Measurements from ENCODE around the gene TMEM163. TPM values are rescaled to one million over a fixed set of nuclear protein-coding genes. Genes with fewer than 3 reads are reported as not detected.

The TMEM163 gene
- total RNA-seq, 6 experiments from 2014 or later: 0.06 to 0.20 (median 0.07) TPM; not detected in 3

DNA sequence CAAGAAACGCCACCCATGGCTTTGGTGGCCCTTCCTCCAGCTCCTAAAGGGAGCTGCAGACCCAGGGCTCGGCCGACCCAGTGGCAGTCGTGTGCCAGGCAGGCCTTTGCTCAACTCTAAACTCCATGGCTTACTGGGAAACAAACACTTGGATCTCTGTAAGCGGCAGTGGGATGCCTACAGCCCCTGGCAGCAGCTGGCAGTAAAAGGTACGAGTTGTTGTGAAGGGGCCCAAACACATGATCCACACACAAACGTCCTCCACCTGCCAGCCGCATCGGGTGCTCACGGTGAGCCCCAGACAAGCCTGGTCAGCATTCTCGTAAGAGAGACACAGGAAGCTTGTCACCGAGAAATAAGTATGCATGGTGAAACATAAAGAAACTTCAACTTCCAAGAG, 250.0 kb downstream of the TMEM163 start:
- Histone ChIP-seq H3K36me3 (no peaks in the 10 kb centered on the region), H3K4me3 (no peak overlapping the region), H3K27ac (no peak overlapping the region), H3K4me1 (no peaks in the 10 kb centered on the region), H3K9me3 (no peaks in the 10 kb centered on the region), H3K27me3 (no peaks in the 10 kb centered on the region)
- TF ChIP-seq, protein P1, sequence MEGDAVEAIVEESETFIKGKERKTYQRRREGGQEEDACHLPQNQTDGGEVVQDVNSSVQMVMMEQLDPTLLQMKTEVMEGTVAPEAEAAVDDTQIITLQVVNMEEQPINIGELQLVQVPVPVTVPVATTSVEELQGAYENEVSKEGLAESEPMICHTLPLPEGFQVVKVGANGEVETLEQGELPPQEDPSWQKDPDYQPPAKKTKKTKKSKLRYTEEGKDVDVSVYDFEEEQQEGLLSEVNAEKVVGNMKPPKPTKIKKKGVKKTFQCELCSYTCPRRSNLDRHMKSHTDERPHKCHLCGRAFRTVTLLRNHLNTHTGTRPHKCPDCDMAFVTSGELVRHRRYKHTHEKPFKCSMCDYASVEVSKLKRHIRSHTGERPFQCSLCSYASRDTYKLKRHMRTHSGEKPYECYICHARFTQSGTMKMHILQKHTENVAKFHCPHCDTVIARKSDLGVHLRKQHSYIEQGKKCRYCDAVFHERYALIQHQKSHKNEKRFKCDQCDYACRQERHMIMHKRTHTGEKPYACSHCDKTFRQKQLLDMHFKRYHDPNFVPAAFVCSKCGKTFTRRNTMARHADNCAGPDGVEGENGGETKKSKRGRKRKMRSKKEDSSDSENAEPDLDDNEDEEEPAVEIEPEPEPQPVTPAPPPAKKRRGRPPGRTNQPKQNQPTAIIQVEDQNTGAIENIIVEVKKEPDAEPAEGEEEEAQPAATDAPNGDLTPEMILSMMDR (IDR thresholded peaks at IDR 0.05): no peak
- no peak for TF ChIP-seq POLR2A (IDR thresholded peaks at IDR 0.05)
- intact Hi-C loops (cut with DNase I): no loop called here
- WGBS (ENCODE audit: insufficient coverage, low coverage, low lambda C conversion rate, missing lambda C conversion rate): 72% methylated on average over 7 of the region's 12 CpGs
- ATAC-seq: no peak
- DNase-seq: no peak

DNA sequence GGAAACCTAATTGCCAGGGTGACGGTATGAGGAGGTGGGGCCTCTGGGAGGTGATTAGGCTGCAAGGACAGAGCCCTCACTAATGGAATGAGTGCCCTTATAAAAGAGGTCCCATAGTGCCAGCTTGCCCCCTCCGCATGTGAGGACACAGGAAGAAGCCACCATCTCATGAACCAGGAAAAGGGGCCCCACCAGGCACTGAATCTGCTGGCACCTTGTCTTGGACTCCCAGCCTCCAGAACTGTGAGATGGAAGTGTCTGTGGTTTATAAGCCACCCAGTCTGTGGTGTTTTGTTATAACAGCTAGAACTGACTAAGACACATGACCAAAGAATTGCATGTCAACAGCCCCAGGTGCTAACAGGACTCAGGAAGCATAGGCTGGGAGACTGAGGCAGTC, 250.6 kb downstream of the TMEM163 start:
- WGBS (ENCODE audit: insufficient coverage, low coverage, low lambda C conversion rate, missing lambda C conversion rate): 86% methylated on average over 1 of the region's 2 CpGs
- Histone ChIP-seq H3K9me3 (no peaks in the 10 kb centered on the region), H3K4me1 (no peaks in the 10 kb centered on the region), H3K4me3 (no peak overlapping the region), H3K36me3 (no peaks in the 10 kb centered on the region), H3K27ac (no peak overlapping the region), H3K27me3 (no peaks in the 10 kb centered on the region)
- TF ChIP-seq POLR2A (IDR thresholded peaks at IDR 0.05): no peak
- TF ChIP-seq, protein P1 (IDR thresholded peaks at IDR 0.05): no peak
- ATAC-seq (no peak), DNase-seq (no peak)
- intact Hi-C loops (cut with DNase I): no loop called here

DNA sequence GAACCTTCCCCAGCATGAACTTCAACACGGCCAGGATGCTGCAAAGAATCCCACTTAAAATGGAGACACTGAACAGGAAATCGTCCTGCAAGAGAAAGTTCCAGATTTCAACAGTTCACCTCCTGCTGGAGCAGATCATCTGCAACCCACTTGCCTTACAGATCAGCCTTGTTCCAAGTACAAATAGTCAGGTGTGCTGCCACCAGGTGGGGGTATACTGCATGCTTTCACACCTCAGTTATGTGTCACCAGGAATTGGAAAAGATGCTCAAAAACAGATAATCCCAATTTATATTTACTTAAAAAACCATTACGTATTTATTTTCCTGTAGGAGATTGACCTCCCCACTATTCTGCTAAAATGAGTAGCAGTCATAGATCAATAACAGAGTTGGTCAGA, 252.7 kb downstream of the TMEM163 start:
- intact Hi-C loops (cut with DNase I): no loop called here
- no peak for TF ChIP-seq POLR2A (IDR thresholded peaks at IDR 0.05)
- TF ChIP-seq, protein P1 (IDR thresholded peaks at IDR 0.05): peak; percentile 43 to 60 (median 50)
- ATAC-seq (peak; percentile 63 to 87 (median 73)), DNase-seq (no peak)
- no peaks in the 10 kb centered on the region for H3K4me1 ChIP-seq
- H3K27ac ChIP-seq: no peak overlapping the region
- no peaks in the 10 kb centered on the region for H3K27me3 ChIP-seq
- H3K4me3 ChIP-seq: no peak overlapping the region
- H3K9me3 ChIP-seq: no peaks in the 10 kb centered on the region
- 19% methylated on average over 3 of the region's 3 CpGs for WGBS (ENCODE audit: insufficient coverage, low coverage, low lambda C conversion rate, missing lambda C conversion rate)
- H3K36me3 ChIP-seq: no peaks in the 10 kb centered on the region

DNA sequence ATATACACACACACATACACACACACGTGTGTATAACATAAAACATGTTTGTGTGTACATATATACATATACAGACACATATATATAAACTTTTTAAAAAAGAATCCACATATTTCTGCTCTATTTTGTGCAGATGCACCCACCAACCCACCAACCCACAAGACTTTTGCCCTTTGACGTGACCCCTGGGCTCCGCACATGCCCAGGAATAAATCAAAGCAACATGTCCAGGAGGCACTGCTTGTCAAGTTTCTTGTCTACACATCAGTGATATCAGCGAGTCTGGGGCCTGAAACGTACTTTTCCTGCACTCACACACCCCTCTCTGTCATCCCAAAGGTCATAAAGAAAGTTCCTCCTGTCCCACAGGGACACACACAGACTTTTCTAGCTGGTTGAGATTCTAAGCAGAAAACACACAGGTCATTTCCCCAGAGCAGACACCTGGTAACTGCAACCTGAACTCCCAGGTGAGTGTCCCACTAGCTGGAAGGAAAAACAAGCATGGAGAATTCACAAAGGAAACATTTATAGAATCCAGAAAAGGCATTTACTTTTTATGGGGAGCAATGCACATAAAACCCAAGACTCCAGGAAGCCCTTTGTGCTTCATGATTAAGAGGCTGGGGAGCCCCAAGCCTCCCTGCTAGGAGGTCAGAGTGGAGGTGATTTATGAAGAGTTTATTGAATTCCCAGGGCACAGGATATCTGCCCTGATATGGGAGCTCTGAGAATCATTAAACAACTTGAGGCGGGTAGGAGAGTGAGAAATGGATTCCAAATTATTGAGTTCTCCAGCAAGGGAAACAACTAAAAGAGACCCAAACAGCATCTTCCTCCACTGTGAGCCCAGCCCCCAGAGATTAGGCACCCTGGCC, 253.3 kb downstream of the TMEM163 start:
- H3K4me3 ChIP-seq: no peak overlapping the region
- TF ChIP-seq POLR2A (IDR thresholded peaks at IDR 0.05): no peak
- TF ChIP-seq, protein P1 (IDR thresholded peaks at IDR 0.05): no peak
- no peaks in the 10 kb centered on the region for H3K4me1 ChIP-seq
- intact Hi-C loops (cut with DNase I): no loop called here
- H3K9me3 ChIP-seq: no peaks in the 10 kb centered on the region
- no peak overlapping the region for H3K27ac ChIP-seq
- H3K27me3 ChIP-seq: no peaks in the 10 kb centered on the region
- DNase-seq: no peak
- no peak for ATAC-seq
- WGBS (ENCODE audit: insufficient coverage, low coverage, low lambda C conversion rate, missing lambda C conversion rate): 63% methylated on average over 6 of the region's 6 CpGs
- H3K36me3 ChIP-seq: no peaks in the 10 kb centered on the region
